Trophoblast cell (in vitro differentiated cells and primary cell): Measurements from ENCODE around the gene CPEB2.

Experiments used
- DNase-seq, 2 donors: peaks; one replicate each; pipeline ENCODE4 v3.0.0-alpha.2; 2016
- H2AFZ ChIP-seq: 2 replicates; pipeline ENCODE4 v1.6.1; 2013; ENCODE audit warnings: low read length, moderate library complexity, mild to moderate bottlenecking; ENCODE audit not compliant: insufficient read depth, poor library complexity
- H2AK5ac ChIP-seq: 2 replicates; pipeline ENCODE4 v1.6.1; 2013; ENCODE audit warnings: mild to moderate bottlenecking, low read length
- H2BK120ac ChIP-seq: 2 replicates; pipeline ENCODE4 v1.6.1; 2013; ENCODE audit warnings: low read length, mild to moderate bottlenecking, moderate library complexity; ENCODE audit not compliant: insufficient read depth, poor library complexity
- H2BK12ac ChIP-seq: 2 replicates; pipeline ENCODE4 v1.6.1; 2013; ENCODE audit warnings: mild to moderate bottlenecking, low read length, moderate library complexity
- H2BK5ac ChIP-seq: 2 replicates; pipeline ENCODE4 v1.6.1; 2013; ENCODE audit warnings: low read length, low read depth, moderate library complexity, mild to moderate bottlenecking; ENCODE audit not compliant: poor library complexity
- H3K14ac ChIP-seq: 2 replicates; pipeline ENCODE4 v1.6.1; 2013; ENCODE audit warnings: mild to moderate bottlenecking, low read length
- H3K18ac ChIP-seq: 2 replicates; pipeline ENCODE4 v1.6.1; 2013; ENCODE audit warnings: mild to moderate bottlenecking, low read length
- H3K23ac ChIP-seq: 2 replicates; pipeline ENCODE4 v1.6.1; 2013; ENCODE audit warnings: low read length
- H3K27ac ChIP-seq: 2 replicates; pipeline ENCODE4 v1.5.1; 2013; ENCODE audit warnings: low read depth, mild to moderate bottlenecking, inconsistent platforms, low read length, moderate library complexity
- H3K27me3 ChIP-seq: 2 replicates; pipeline ENCODE4 v1.6.1; 2013; ENCODE audit warnings: inconsistent platforms, mild to moderate bottlenecking, low read length, moderate library complexity; ENCODE audit not compliant: insufficient read depth
- H3K36me3 ChIP-seq, 2 experiments: 1 replicate in 1 of 2; 2 replicates in 1 of 2; pipeline ENCODE4 v1.6.1; 2013; ENCODE audit warnings: low read length in 2 of 2, mild to moderate bottlenecking in 2 of 2, moderate library complexity in 1 of 2; ENCODE audit not compliant: insufficient read depth in 2 of 2, control insufficient read depth in 1 of 2
- H3K4ac ChIP-seq: 2 replicates; pipeline ENCODE4 v1.6.1; 2013; ENCODE audit warnings: low read depth, mild to moderate bottlenecking, low read length, moderate library complexity
- H3K4me1 ChIP-seq, 2 experiments: 1 replicate in 1 of 2; 2 replicates in 1 of 2; pipeline ENCODE4 v1.6.1; 2013; ENCODE audit warnings: low read length in 2 of 2, mild to moderate bottlenecking in 2 of 2, moderate library complexity in 1 of 2; ENCODE audit not compliant: insufficient read depth in 2 of 2, control insufficient read depth in 1 of 2
- H3K4me2 ChIP-seq: 2 replicates; pipeline ENCODE4 v1.6.1; 2013; ENCODE audit warnings: inconsistent platforms, mild to moderate bottlenecking, low read length, moderate library complexity
- H3K4me3 ChIP-seq: 2 replicates; pipeline ENCODE4 v1.5.1; 2013; ENCODE audit warnings: mild to moderate bottlenecking, low read depth, low read length, inconsistent platforms
- H3K79me1 ChIP-seq: one replicate; pipeline ENCODE4 v1.6.1; 2013; ENCODE audit warnings: low read length
- H3K79me2 ChIP-seq: 2 replicates; pipeline ENCODE4 v1.6.1; 2013; ENCODE audit warnings: low read length, mild to moderate bottlenecking; ENCODE audit not compliant: control insufficient read depth, insufficient read depth, poor library complexity
- H3K9ac ChIP-seq: 2 replicates; pipeline ENCODE4 v1.6.1; 2013; ENCODE audit warnings: mild to moderate bottlenecking, low read length
- H3K9me3 ChIP-seq: 2 replicates; pipeline ENCODE4 v1.6.1; 2013; ENCODE audit warnings: low read depth, mild to moderate bottlenecking, control low read depth, inconsistent platforms, low read length; ENCODE audit not compliant: insufficient read depth
- H4K12ac ChIP-seq: 2 replicates; pipeline ENCODE4 v1.6.1; 2013; ENCODE audit warnings: low read depth, mild to moderate bottlenecking, low read length, moderate library complexity
- H4K8ac ChIP-seq: 2 replicates; pipeline ENCODE4 v1.6.1; 2013; ENCODE audit warnings: low read depth, mild to moderate bottlenecking, low read length, moderate library complexity
- H4K91ac ChIP-seq: one replicate; pipeline ENCODE4 v1.6.1; 2013; ENCODE audit warnings: low read depth, mild to moderate bottlenecking, low read length, moderate library complexity
- WGBS: extraction: QIAGEN DNeasy Blood & Tissue Kit; methylation state at CpG from one replicate; pipeline ENCODE4 v1.1.7; 2013; ENCODE audit warnings: missing lambda C conversion rate; ENCODE audit not compliant: insufficient read length, insufficient coverage; ENCODE audit errors: extremely low coverage; 5-methylcytosine and 5-hydroxymethylcytosine counted together

The CPEB2 gene

DNA sequence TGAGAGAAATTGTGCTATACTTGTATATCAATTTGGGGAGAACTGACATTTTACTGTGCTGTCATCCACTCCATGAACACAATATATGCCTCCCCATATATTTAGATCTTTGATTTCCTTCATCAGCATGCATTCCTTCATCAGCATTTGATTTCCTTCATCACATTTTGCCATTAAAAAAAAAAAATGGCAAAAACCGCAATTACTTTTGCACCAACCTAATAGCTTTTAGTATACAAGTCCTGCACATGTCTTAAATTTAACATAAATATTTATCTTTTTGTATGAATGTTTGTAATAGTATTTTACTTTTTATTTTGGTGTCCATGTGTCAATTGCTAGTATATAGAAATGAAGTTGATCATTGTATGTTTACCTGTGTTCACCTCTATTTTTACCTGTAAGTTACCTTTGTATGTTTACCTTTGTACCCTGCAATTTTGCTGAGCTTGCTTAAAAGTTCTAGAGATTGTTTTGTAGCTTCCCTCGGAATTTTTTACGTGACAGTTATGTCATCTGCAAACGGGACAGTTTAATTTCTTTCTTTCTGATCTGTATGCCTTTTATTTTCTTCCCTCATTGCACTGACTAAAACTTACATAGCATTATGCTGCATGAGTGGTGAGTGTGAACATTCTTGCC, 86.2 kb downstream of the CPEB2 start:
- no peak overlapping the region for H2AFZ ChIP-seq
- H3K27ac ChIP-seq, result no peak overlapping the region
- no peak overlapping the region for H2BK12ac ChIP-seq
- H4K8ac ChIP-seq, result no peak overlapping the region
- no peak overlapping the region for H3K23ac ChIP-seq
- no peak overlapping the region for H4K91ac ChIP-seq
- no peaks in the 10 kb centered on the region for H3K36me3 ChIP-seq
- no peak overlapping the region for H3K9ac ChIP-seq
- no peak overlapping the region for H2AK5ac ChIP-seq
- H3K79me2 ChIP-seq, result no peaks in the 10 kb centered on the region
- no peak overlapping the region for H4K12ac ChIP-seq
- no peaks in the 10 kb centered on the region for H3K27me3 ChIP-seq
- no peak for DNase-seq
- peaks cover 3% of the 10 kb centered on the region for H3K9me3 ChIP-seq
- no peak overlapping the region for H2BK120ac ChIP-seq
- no peak overlapping the region for H3K4ac ChIP-seq
- no peak overlapping the region for H2BK5ac ChIP-seq
- no peak overlapping the region for H3K4me3 ChIP-seq
- H3K4me2 ChIP-seq, result no peak overlapping the region
- WGBS, result no CpG with 5 or more reads among the region's 4 CpGs
- no peak overlapping the region for H3K18ac ChIP-seq
- no peaks in the 10 kb centered on the region for H3K79me1 ChIP-seq
- H3K14ac ChIP-seq, result no peak overlapping the region
- no peaks in the 10 kb centered on the region for H3K4me1 ChIP-seq

DNA sequence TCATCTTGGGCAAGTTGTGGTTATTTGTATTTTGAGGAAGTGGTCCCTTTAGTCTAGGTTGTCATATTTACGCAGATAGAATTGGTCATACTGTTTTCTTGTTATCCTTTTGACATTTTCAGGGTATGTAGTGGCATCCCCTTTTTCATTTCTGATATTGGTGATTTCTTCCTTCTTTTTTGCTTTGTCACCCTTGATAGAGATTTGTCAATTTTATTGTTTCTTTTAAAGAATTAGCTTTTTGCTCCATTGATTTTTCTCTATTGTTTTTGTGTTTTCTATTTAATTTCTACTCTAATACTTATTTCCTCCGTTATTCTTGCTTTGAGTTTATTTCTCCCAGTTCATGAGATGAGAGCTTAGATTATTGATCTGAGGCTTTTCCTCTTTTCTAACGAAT, 87.7 kb downstream of the CPEB2 start:
- H3K14ac ChIP-seq, result no peak overlapping the region
- H3K9me3 ChIP-seq, result peaks cover 3% of the 10 kb centered on the region
- no peak overlapping the region for H3K9ac ChIP-seq
- no peaks in the 10 kb centered on the region for H3K4me1 ChIP-seq
- no peak overlapping the region for H2BK12ac ChIP-seq
- H3K23ac ChIP-seq, result no peak overlapping the region
- H3K27ac ChIP-seq, result no peak overlapping the region
- H4K8ac ChIP-seq, result no peak overlapping the region
- H4K12ac ChIP-seq, result no peak overlapping the region
- no peaks in the 10 kb centered on the region for H3K79me1 ChIP-seq
- no peaks in the 10 kb centered on the region for H3K27me3 ChIP-seq
- no peak for DNase-seq
- H3K4me3 ChIP-seq, result no peak overlapping the region
- H3K4ac ChIP-seq, result no peak overlapping the region
- no peak overlapping the region for H4K91ac ChIP-seq
- H2BK120ac ChIP-seq, result no peak overlapping the region
- no peak overlapping the region for H2AK5ac ChIP-seq
- H3K4me2 ChIP-seq, result no peak overlapping the region
- no peak overlapping the region for H2AFZ ChIP-seq
- H3K18ac ChIP-seq, result no peak overlapping the region
- no peak overlapping the region for H2BK5ac ChIP-seq
- no peaks in the 10 kb centered on the region for H3K79me2 ChIP-seq
- no CpG with 5 or more reads among the region's 3 CpGs for WGBS
- H3K36me3 ChIP-seq, result no peaks in the 10 kb centered on the region

DNA sequence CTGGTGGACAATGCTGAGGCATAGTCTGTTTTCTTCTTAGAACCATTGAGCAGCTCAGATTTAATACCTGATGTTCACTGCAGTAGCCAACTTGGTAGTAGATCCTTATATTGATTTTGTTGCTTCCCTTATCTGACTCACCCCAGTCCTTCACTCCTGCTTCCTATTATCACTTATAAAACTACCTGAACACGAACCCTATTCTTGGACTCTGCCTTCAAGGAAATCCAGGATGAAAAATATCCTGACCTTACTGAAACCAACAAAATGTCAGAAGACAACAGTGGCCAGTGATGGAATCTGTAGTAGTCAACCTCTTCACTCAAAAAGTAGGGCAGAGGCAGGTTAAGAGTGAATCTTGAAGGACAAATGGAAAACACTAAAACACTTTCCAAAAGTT, 98.1 kb downstream of the CPEB2 start:
- H3K4ac ChIP-seq, result no peak overlapping the region
- H3K18ac ChIP-seq, result no peak overlapping the region
- no peak overlapping the region for H3K27ac ChIP-seq
- no peak overlapping the region for H2AK5ac ChIP-seq
- H4K8ac ChIP-seq, result no peak overlapping the region
- no peaks in the 10 kb centered on the region for H3K79me1 ChIP-seq
- no peak overlapping the region for H3K23ac ChIP-seq
- no peak overlapping the region for H3K14ac ChIP-seq
- H3K9ac ChIP-seq, result no peak overlapping the region
- H2BK120ac ChIP-seq, result no peak overlapping the region
- no CpG with 5 or more reads among the region's 1 CpG for WGBS
- DNase-seq, result no peak
- no peak overlapping the region for H2AFZ ChIP-seq
- H3K4me3 ChIP-seq, result no peak overlapping the region
- H3K4me2 ChIP-seq, result no peak overlapping the region
- no peak overlapping the region for H2BK12ac ChIP-seq
- no peaks in the 10 kb centered on the region for H3K4me1 ChIP-seq
- no peak overlapping the region for H4K91ac ChIP-seq
- no peaks in the 10 kb centered on the region for H3K27me3 ChIP-seq
- no peaks in the 10 kb centered on the region for H3K36me3 ChIP-seq
- no peak overlapping the region for H2BK5ac ChIP-seq
- no peak overlapping the region for H4K12ac ChIP-seq
- H3K9me3 ChIP-seq, result no peaks in the 10 kb centered on the region
- no peaks in the 10 kb centered on the region for H3K79me2 ChIP-seq

DNA sequence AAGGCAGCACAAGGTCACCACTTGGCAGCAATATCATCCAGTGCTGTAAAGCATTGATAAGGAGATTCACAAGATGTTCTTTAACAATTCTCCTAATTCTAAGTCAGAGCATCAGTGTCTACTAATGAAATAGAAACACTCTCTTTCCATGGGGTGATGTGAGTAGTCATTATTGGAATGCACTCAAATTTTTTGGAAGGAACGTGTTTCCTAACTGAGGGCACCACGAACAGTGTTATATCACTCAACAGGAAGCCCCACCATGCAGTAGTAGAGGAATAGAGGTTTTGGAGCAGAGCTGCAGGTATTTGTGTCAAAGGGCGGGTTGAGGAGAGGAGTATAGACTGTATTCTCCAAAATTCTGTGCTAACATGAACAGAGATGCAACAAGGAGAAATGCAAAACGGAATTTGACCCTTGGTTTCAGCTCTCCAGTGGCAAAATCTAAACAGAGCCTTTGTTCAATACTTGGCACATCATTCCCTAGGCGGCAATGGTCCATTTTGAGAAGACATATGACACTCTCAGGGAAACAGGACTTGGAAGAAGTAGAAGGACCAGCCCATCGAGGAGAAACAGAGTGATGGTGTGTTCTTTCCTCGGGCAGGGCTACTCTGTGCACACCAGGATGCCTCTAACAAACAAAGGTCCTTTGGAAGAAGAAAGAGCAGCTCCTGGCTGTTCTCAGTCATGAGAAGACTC, 98.9 kb downstream of the CPEB2 start:
- Histone ChIP-seq H3K79me2 (no peaks in the 10 kb centered on the region), H2BK12ac (no peak overlapping the region), H3K4me1 (no peaks in the 10 kb centered on the region), H3K27ac (no peak overlapping the region), H4K91ac (no peak overlapping the region), H3K23ac (no peak overlapping the region), H3K14ac (no peak overlapping the region), H3K27me3 (no peaks in the 10 kb centered on the region), H4K8ac (no peak overlapping the region), H2BK120ac (no peak overlapping the region), H2AK5ac (no peak overlapping the region), H3K4ac (no peak overlapping the region), H3K4me3 (no peak overlapping the region), H3K79me1 (no peaks in the 10 kb centered on the region), H4K12ac (no peak overlapping the region), H3K18ac (no peak overlapping the region), H3K4me2 (no peak overlapping the region), H2AFZ (no peak overlapping the region), H3K9ac (no peak overlapping the region), H3K36me3 (no peaks in the 10 kb centered on the region), H2BK5ac (no peak overlapping the region), H3K9me3 (no peaks in the 10 kb centered on the region)
- peak in 1 of 2 donors; percentile 3 for DNase-seq
- no CpG with 5 or more reads among the region's 7 CpGs for WGBS
